Psoas muscle (tissue), 8 donors: ENCODE measurements around the gene AUTS2. TPM values are rescaled to one million over a fixed set of nuclear protein-coding genes. Genes with fewer than 3 reads are reported as not detected.

Experiments
- ATAC-seq, 4 donors: fragments of 200-7000 bp; cut with Tn5 transposase; one replicate each; pipeline ENCODE4 v1.9.1; 2020; ENCODE audit warnings: moderate library complexity in 3 of 4, mild to moderate bottlenecking in 2 of 4
- DNase-seq, 2 donors: peaks; one replicate each; pipeline ENCODE4 v3.0.0-alpha.2; 2020
- H3K27ac ChIP-seq: fragments of 200-600 bp; one replicate; pipeline ENCODE4 v1.8.0; 2022
- H3K27me3 ChIP-seq, 3 donors: fragments of 200-600 bp in 1 of 3; one replicate each; pipeline versions ENCODE4 v1.6.1 to v1.8.0; 2013 to 2022; ENCODE audit warnings: low read length in 2 of 3, mild to moderate bottlenecking in 2 of 3, moderate library complexity in 1 of 3; ENCODE audit not compliant: insufficient read depth in 3 of 3
- H3K36me3 ChIP-seq, 2 donors: fragments of 200-600 bp in 1 of 2; one replicate each; pipeline versions ENCODE4 v1.6.1 to v1.8.0; 2013 to 2022; ENCODE audit warnings: low read depth in 1 of 2, mild to moderate bottlenecking in 1 of 2, moderate library complexity in 1 of 2; ENCODE audit not compliant: insufficient read depth in 1 of 2
- H3K4me1 ChIP-seq: fragments of 200-600 bp; one replicate; pipeline ENCODE4 v1.8.0; 2022
- H3K4me3 ChIP-seq: fragments of 200-600 bp; one replicate; pipeline ENCODE4 v1.8.0; 2022; ENCODE audit warnings: mild to moderate bottlenecking
- H3K9me3 ChIP-seq: fragments of 200-600 bp; one replicate; pipeline ENCODE4 v1.8.0; 2022
- WGBS, 3 donors: extraction: QIAGEN DNeasy Blood & Tissue Kit; methylation state at CpG; one replicate each; pipeline versions ENCODE4 v1.1.6 to v1.1.7; 2013; 5-methylcytosine and 5-hydroxymethylcytosine counted together
- intact Hi-C, 2 donors: fragments of 100-400 bp; cut with DNase I; formaldehyde crosslinking; loops; one replicate each; pipeline versions ENCODE4 v1.11.0 to v1.14.2; 2022
- polyA plus RNA-seq, 3 donors: library from polyadenylated mRNA; stranded (reverse); fragments of 200-250 nt; gene quantifications; one replicate each; pipeline ENCODE4 v1.2.3, GENCODE V29; 2013
- total RNA-seq, 4 donors: library from RNA; stranded (reverse); fragmentation: NEBNext Ultra II Directional in 2 of 4; extraction: Animal tissue kit (Norgen Biotek cat#: 25700) in 2 of 4; gene quantifications; one replicate each; pipeline versions ENCODE4 v1.2.1 to v1.2.4, GENCODE V29; 2021 to 2023
- TF ChIP-seq, protein P1 (sequence below): fragments of 200-600 bp; IDR thresholded peaks from one replicate; pipeline ENCODE4 v1.8.0; 2022; ENCODE audit warnings: antibody characterized with exemption
- donor health status: healthy with polysubstance abuse.
- donor health status: DM: no; HTN: no; CAD: no; lungs with moderate emphysema.
- donor health status: Bipolar disorder and iron deficiency.
- donor health status: healthy.
- donor health status: DM: yes; HTN: yes; CAD: no.
- donor health status: DM: no; HTN: no; CAD: no.
- donor health status: DM: no; HTN: no; CAD: no.
- donor health status: DM: yes; HTN: yes; CAD: no.

The AUTS2 gene
- total and polyA plus RNA-seq, 7 donors: 5.0 to 33.5 (median 14.3) TPM

DNA sequence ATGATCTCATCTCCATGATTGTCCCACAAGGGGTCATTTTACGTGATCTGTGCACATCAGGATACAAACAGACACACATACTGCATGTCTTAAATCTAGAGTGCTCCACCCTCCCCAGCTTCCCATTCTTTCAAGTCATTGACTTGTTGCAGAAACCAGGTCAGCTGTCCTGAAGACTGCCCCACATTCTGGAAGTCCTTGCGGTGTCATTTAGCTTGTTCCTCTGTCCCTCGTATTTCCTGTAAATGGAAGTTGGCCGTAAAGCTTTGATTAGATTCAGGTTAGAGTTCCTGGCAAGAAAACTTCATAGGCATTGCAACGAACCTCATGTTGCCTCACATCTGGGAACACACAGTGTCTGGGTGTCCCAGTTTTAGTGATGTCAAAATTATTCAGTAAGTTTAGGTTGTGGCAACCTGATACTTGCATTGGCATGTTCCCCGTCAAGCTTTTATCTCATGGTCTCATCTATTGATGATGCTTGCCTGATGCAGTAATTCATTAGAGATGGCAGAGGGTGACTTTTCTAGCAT is 1116.3 kb downstream of the AUTS2 start:
- TF ChIP-seq, protein P1, sequence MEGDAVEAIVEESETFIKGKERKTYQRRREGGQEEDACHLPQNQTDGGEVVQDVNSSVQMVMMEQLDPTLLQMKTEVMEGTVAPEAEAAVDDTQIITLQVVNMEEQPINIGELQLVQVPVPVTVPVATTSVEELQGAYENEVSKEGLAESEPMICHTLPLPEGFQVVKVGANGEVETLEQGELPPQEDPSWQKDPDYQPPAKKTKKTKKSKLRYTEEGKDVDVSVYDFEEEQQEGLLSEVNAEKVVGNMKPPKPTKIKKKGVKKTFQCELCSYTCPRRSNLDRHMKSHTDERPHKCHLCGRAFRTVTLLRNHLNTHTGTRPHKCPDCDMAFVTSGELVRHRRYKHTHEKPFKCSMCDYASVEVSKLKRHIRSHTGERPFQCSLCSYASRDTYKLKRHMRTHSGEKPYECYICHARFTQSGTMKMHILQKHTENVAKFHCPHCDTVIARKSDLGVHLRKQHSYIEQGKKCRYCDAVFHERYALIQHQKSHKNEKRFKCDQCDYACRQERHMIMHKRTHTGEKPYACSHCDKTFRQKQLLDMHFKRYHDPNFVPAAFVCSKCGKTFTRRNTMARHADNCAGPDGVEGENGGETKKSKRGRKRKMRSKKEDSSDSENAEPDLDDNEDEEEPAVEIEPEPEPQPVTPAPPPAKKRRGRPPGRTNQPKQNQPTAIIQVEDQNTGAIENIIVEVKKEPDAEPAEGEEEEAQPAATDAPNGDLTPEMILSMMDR: no peak
- DNase-seq: no peak
- peaks cover 37% of the 10 kb centered on the region for H3K4me1 ChIP-seq
- ATAC-seq: peak in 2 of 4 donors; percentile 18 to 62
- H3K9me3 ChIP-seq: no peaks in the 10 kb centered on the region
- H3K36me3 ChIP-seq: no peaks in the 10 kb centered on the region
- WGBS, 3 donors: 70 to 87% (median 73%) methylated on average over 6 of the region's 6 CpGs
- H3K27ac ChIP-seq: no peak overlapping the region
- no peak overlapping the region for H3K4me3 ChIP-seq
- intact Hi-C loops: no loop called here
- H3K27me3 ChIP-seq: no peaks in the 10 kb centered on the region

DNA sequence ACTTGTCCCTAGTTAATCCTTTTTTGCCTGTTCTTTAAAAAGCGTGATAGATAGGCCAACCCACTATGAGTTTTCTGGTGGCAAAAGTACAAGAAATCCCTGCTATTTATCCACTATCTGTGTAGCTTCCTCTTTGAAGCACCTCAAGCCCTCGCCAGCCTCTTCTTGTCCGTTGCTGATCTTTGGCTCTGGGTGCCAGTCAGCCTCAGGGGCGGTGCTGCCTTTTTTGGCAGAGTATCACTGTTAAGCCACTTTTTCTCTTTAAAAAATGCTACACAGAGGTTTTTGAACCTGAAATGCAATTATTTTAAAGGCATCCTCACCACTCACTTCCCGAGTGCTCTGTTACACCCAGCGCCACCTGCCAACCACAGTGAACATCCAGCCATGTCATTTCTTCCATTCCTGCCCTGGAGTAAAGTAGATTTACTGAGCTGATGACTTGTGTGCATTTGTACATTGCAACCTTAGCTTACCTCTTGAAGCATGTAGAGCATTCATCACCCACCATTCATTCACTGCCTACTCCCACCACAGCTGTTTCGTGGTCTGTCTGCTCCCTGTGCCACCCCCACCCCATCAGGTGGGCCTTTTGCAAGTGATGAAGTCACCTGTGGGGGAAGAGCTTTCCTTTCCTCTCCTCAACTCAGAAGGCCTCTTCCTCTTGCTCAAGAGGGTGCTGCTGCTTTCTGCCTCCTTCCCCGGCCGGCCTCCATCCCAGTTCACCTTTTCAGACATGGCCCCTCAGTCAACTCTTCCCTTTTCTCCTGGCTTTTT is 1119.5 kb downstream of the AUTS2 start:
- ATAC-seq (no peak), DNase-seq (no peak)
- Histone ChIP-seq H3K27ac (no peak overlapping the region), H3K9me3 (no peaks in the 10 kb centered on the region), H3K4me3 (no peak overlapping the region), H3K27me3 (no peaks in the 10 kb centered on the region), H3K4me1 (peaks cover 16% of the 10 kb centered on the region), H3K36me3 (no peaks in the 10 kb centered on the region)
- intact Hi-C loops: no loop called here
- TF ChIP-seq, protein P1: no peak
- 74 to 85% (median 85%) methylated on average over 9 of the region's 9 CpGs for WGBS, 3 donors

DNA sequence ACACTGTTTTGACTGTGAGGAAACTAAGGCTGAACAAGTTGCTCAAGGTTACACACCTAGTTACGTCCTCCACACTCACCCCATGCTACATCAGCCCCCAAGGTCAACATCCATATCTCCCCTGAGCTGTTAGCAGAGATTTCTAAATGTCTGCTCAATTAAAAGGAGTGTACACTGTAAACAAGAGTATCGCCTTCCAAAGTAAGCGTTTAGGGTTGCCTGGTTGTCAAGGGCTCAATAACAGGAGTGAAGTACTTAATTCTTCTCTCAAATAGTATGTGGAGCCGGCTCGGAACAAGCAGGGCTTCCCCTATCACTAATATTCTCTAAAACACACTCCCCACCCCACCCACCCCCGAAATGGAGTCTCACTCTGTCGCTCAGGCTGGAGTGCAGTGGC is 1120.8 kb downstream of the AUTS2 start:
- Histone ChIP-seq H3K9me3 (no peaks in the 10 kb centered on the region), H3K36me3 (no peaks in the 10 kb centered on the region), H3K4me3 (no peak overlapping the region), H3K27ac (no peak overlapping the region), H3K4me1 (peaks cover 8% of the 10 kb centered on the region), H3K27me3 (no peaks in the 10 kb centered on the region)
- TF ChIP-seq, protein P1: no peak
- ATAC-seq (no peak), DNase-seq (no peak)
- intact Hi-C loops: no loop called here
- 81 to 95% (median 84%) methylated on average over 7 of the region's 7 CpGs for WGBS, 3 donors

DNA sequence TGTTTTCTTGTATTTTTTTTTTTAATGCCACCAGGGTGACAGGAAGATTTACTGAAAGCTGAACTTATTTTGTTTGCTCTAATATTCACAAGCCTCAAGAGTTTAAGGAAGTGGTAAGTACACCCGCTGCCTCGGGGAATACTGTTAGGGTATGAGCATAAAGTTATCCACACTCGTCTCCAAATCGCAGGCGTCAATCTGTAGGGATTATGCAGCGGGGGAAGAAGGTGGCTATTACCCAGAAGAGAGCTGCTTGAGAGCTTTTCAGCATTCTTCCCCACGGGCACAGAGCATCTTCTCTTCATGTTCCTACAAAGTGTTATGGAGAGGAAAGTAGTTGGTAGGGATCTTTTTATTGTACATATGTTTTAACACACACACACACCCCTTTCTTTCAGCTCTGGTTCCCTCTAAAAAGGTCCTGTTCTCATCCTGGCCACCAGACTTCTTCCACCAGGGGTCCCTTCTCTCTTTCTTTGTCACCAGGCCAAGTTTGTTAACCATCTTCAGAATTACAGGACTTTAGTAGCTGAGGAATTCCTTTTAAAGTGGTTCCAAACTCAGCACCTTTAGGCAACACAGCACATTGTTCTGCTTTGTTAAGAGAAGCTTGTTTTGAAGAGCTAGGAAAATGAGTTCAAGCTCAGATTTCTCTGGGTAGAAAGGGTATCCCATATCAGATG is 1122.1 kb downstream of the AUTS2 start:
- 69 to 74% (median 70%) methylated on average over 7 of the region's 7 CpGs for WGBS, 3 donors
- H3K36me3 ChIP-seq: no peaks in the 10 kb centered on the region

More for the DNA sequence above, 1122.1 kb downstream of the AUTS2 start:
- TF ChIP-seq, protein P1: no peak
- Histone ChIP-seq H3K9me3 (no peaks in the 10 kb centered on the region), H3K27ac (no peak overlapping the region), H3K27me3 (no peaks in the 10 kb centered on the region), H3K4me3 (no peak overlapping the region), H3K4me1 (peaks cover 15% of the 10 kb centered on the region)
- intact Hi-C loops: no loop called here
- ATAC-seq (no peak), DNase-seq (no peak)
